HG03103 (cell line): ENCODE results near the gene FAM167B.

Source experiments
- ATAC-seq: cut with Tn5 transposase; IDR thresholded peaks from one replicate; pipeline ENCODE4 v1.9.1; 2021; ENCODE audit warnings: low read depth; ENCODE audit not compliant: unreplicated experiment

Gene FAM167B

DNA sequence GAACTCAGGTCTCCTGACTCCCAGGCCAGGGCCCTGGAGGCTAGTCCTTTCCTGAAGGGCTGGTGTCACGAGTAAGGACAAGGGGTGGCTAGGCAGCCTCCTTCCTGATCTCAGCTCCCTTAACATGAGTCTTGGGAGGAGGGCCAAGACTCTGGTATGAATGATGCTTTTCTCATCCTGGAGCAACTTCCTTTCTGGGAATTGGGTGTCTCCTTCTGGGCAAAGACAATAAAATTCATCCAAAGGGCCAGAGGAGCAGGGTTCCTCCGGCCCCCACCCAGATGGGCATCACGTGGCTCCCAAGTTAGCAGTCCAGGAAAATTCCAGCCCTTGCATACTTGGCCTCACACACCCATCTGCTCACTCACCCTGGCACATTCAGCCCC is at the start of gene FAM167B:
Gene FAM167B (plus strand): TSS at position 335 of the 386 bp plus-strand sequence. CDS start 200 bp downstream, outside the sequence.
- ATAC-seq, result no peak

DNA sequence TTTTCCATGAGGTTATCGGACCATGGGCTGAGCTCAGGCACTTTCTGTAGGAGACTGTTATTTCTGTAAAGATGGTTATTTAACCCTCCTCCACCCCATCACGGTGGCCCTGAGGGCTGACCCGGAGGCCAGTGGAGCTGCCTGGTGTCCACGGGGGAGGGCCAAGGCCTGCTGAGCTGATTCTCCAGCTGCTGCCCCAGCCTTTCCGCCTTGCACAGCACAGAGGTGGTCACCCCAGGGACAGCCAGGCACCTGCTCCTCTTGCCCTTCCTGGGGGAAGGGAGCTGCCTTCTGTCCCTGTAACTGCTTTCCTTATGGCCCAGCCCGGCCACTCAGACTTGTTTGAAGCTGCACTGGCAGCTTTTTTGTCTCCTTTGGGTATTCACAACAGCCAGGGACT is 49.2 kb upstream of the FAM167B start:
- no peak for ATAC-seq

DNA sequence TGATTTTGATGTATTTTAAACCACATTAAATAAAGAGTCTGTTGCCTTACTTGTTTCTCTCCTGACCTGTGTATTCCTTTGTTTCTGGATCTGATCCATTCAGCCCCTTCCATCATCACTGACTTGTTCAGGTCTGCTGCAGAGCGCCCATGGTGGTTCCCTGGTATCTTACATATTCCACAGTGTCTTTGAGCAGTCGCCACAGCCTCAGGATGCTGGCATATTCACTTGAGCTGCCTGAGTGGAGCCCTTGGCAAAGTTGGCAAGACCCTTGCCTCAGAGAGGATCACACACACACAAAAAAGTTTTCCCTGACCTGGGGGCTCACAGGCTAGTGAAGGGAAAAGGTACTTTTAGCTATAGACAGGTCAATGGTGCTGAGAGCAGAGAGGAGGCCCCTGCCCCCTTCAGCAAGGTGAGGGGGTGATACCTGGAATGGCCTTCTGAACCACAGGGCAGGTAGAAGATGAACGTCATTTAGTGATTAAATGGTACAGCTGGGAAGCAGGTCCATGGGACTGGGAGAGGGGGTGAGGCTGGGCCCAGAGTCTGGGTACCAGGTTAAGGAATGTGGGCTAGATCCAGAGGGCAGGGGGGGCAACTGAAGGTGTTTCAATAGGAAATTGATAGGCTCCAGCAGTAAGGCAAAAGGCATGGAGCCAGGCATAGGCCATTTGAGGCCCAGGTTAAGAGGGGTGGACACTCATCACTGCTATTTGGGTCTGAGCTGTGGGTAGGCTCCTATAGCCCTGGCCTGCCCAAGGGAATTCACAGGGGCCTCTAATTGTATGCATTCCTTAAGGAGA is 48.6 kb upstream of the FAM167B start:
- no peak for ATAC-seq

GRCh38 chr1:32199043-32199716 is 47.8 kb upstream of the FAM167B start:
- no peak for ATAC-seq

GRCh38 chr1:32199717-32200072 is 47.3 kb upstream of the FAM167B start:
- no peak for ATAC-seq

GRCh38 chr1:32200226-32201010 is 46.6 kb upstream of the FAM167B start, which contains the start of gene CCDC28B:
CCDC28B (plus strand) TSS chr1:32200595; CDS start chr1:32201936, 1,341 bp downstream.
- no peak for ATAC-seq

- ATAC-seq, result no peak
These were observed 45.8 kb upstream of the FAM167B start for GRCh38 chr1:32201011-32201855.

DNA sequence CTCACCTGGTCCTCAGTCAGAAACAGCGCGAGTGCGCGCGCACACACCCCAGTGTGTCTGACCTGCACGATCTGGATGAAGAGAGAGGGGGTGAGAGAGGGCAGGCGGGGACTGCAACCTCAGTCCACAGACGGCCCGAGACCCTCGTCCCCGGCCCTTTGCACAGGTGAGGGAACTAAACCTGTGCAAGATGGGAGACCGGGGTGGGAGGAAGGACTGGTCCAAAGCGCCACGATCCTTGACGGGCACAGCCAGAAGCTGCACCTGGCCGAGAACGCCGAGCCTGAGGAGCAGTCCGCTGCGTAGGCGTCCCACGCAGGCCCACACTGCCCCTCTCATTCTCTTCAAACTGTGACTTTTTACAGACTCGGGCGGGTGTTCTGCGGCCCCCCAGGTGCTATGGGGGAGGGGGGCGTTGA is 42.1 kb upstream of the FAM167B start:
- no peak for ATAC-seq

DNA sequence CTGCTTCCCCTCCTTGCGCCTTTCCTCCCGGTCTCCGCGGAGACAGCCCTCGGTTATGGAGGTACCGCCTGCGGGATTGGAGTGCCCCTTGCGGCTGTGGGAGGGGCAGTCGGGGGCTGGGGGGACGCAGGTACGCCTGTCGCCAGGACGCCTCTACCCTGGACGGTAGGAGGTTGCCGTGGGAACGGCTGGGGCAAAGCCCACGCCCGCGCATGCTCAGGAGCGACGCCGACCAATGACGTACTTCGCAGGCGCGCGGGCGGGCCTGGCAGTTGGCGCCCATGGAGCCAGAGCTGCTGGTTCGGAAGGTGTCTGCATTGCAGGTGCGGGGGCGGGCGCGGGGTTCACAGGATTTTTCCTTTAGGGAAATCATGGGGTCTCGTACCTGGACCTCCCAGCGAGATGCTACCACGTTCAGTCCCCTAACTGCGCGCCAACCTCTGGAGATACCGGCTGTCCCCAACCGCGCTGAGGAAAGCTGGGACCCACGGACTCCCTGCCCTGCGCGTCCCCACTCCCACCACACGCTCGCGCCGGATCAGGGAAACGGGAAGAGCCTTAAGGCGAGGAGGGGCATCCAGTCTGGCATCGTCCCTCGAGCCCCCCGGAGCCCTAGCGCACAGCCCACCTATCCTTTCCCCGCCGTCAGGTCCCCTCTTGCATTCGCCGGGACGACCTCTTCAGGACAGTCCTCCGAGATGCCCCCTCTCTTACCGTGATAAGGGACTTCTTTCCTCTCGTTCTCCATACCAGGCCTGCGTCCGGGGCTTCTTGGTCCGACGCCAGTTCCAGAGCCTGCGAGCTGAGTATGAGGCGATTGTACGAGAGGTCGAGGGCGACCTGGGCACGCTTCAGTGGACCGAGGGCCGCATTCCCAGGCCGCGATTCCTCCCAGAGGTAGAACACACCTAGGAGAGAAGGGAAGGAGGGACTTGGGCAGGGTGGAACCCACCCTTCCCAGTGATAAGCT is 41.3 kb upstream of the FAM167B start, which contains the start of gene IQCC:
Gene IQCC (plus strand): TSS at position 271 of the 970 bp plus-strand sequence. CDS start 11 bp downstream, at position 282.
- ATAC-seq, result peak; percentile 37

- no peak for ATAC-seq
These were observed 38.6 kb upstream of the FAM167B start for GRCh38 chr1:32208469-32208868.

- no peak for ATAC-seq
These were observed 38.1 kb upstream of the FAM167B start, which contains the start of gene DCDC2B for GRCh38 chr1:32208891-32209328. DCDC2B (plus strand) TSS chr1:32209089; CDS start chr1:32209094, 5 bp downstream.

- ATAC-seq, result no peak
These were observed 31.2 kb upstream of the FAM167B start for GRCh38 chr1:32215629-32216480.

GRCh38 chr1:32216566-32216965 is 30.5 kb upstream of the FAM167B start:
- no peak for ATAC-seq

DNA sequence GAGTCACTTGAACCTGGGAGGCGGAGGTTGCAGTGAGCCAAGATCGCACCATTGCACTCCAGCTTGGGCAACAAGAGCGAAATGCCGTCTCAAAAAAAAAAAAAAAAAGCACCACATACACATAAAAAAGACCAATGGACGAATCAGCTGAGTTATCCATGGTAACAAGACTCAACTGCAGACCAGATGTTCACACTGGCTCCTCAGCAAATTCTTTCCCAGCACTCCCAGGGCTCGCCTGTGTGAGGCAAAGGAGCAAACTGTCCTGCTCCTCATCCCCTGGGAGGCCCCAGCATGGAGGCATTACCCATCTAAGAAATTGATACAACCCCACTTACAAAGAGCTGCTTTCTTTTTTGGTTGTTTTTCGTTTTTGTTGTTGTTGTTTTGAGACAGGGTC is 28.0 kb upstream of the FAM167B start:
- no peak for ATAC-seq

GRCh38 chr1:32220746-32221580 is 26.1 kb upstream of the FAM167B start:
- no peak for ATAC-seq

GRCh38 chr1:32221581-32221979 is 25.4 kb upstream of the FAM167B start:
- ATAC-seq, result no peak
